ENCODE data around the gene IL21R.

Gene IL21R

GRCh38 chr16:27366687-27367460 lies 35.1 kb upstream of the IL21R start:
- no peak overlapping the region for H3K4me3 ChIP-seq (replicated peaks; ENCODE audit: low read depth, low read length)
- TF ChIP-seq CTCF (IDR thresholded peaks at IDR 0.05; ENCODE audit: low read depth, low read length, missing control alignments) = no peak
- no peak for DNase-seq (ENCODE audit: extremely low read depth, low read depth)

- 0 out of 2 replicates have a peak overlapping the region, but pooled peaks have one; percentile 2 for H3K4me3 ChIP-seq (replicated peaks; ENCODE audit: low read depth, low read length)
- TF ChIP-seq CTCF (IDR thresholded peaks at IDR 0.05; ENCODE audit: low read depth, low read length, missing control alignments) = peak; percentile 74
- peak; percentile 58 for DNase-seq (ENCODE audit: extremely low read depth, low read depth)
These were observed 34.3 kb upstream of the IL21R start for GRCh38 chr16:27367461-27368357.

- no peak for DNase-seq (ENCODE audit: extremely low read depth, low read depth)
- no peak overlapping the region for H3K4me3 ChIP-seq (replicated peaks; ENCODE audit: low read depth, low read length)
- no peak for TF ChIP-seq CTCF (IDR thresholded peaks at IDR 0.05; ENCODE audit: low read depth, low read length, missing control alignments)
These were observed 33.6 kb upstream of the IL21R start for GRCh38 chr16:27368358-27368722.

GRCh38 chr16:27369806-27370205 lies 32.2 kb upstream of the IL21R start:
- no peak for DNase-seq (ENCODE audit: extremely low read depth, low read depth)
- no peak overlapping the region for H3K4me3 ChIP-seq (replicated peaks; ENCODE audit: low read depth, low read length)
- TF ChIP-seq CTCF (IDR thresholded peaks at IDR 0.05; ENCODE audit: low read depth, low read length, missing control alignments) = no peak

- no peak for DNase-seq (ENCODE audit: extremely low read depth, low read depth)
- H3K4me3 ChIP-seq (replicated peaks; ENCODE audit: low read depth, low read length) = no peak overlapping the region
- no peak for TF ChIP-seq CTCF (IDR thresholded peaks at IDR 0.05; ENCODE audit: low read depth, low read length, missing control alignments)
These were observed 31.7 kb upstream of the IL21R start for GRCh38 chr16:27370318-27370717.

- no peak overlapping the region for H3K4me3 ChIP-seq (replicated peaks; ENCODE audit: low read depth, low read length)
- DNase-seq (ENCODE audit: extremely low read depth, low read depth) = no peak
- TF ChIP-seq CTCF (IDR thresholded peaks at IDR 0.05; ENCODE audit: low read depth, low read length, missing control alignments) = no peak
These were observed 28.7 kb upstream of the IL21R start for GRCh38 chr16:27373312-27373711.

All from HFF-Myc (cell line).